DOHH2 (cell line): Measurements from ENCODE around the gene MAN2A1.

Source experiments
- H3F3A ChIP-seq: fragments of 200-600 bp; sonication (generic), shearing (Covaris generic); 2 replicates; pipeline ENCODE4 v1.6.0; 2016; ENCODE audit warnings: antibody characterized with exemption, mild to moderate bottlenecking; ENCODE audit not compliant: control insufficient read depth, insufficient read depth
- H3K27ac ChIP-seq: fragments of 200-600 bp; sonication (generic); 2 replicates; pipeline ENCODE4 v1.5.1; 2014; ENCODE audit warnings: low read depth, mild to moderate bottlenecking, low read length, moderate library complexity
- H3K27me3 ChIP-seq: fragments of 200-600 bp; sonication (generic); 2 replicates; pipeline ENCODE4 v1.6.1; 2014; ENCODE audit warnings: mild to moderate bottlenecking, low read length, mixed read lengths; ENCODE audit not compliant: control insufficient read depth
- H3K36me3 ChIP-seq: fragments of 200-600 bp; sonication (generic); 2 replicates; pipeline ENCODE4 v1.6.1; 2014; ENCODE audit warnings: mild to moderate bottlenecking, low read length, moderate library complexity, mixed read lengths; ENCODE audit not compliant: control insufficient read depth
- H3K4me1 ChIP-seq: fragments of 200-600 bp; sonication (generic); 2 replicates; pipeline ENCODE4 v1.6.1; 2014; ENCODE audit warnings: mild to moderate bottlenecking, low read length, mixed read lengths; ENCODE audit not compliant: control insufficient read depth
- H3K4me2 ChIP-seq: fragments of 200-600 bp; sonication (generic); 2 replicates; pipeline ENCODE4 v1.6.0; 2014; ENCODE audit warnings: mild to moderate bottlenecking, low read length, moderate library complexity
- H3K4me3 ChIP-seq: fragments of 200-600 bp; sonication (generic); 2 replicates; pipeline ENCODE4 v1.5.1; 2014; ENCODE audit warnings: mild to moderate bottlenecking, low read length, mixed read lengths
- H3K79me2 ChIP-seq: fragments of 200-600 bp; sonication (generic); 2 replicates; pipeline ENCODE4 v1.6.1; 2014; ENCODE audit warnings: mild to moderate bottlenecking, low read length, mixed read lengths; ENCODE audit not compliant: control insufficient read depth
- H3K9me2 ChIP-seq: fragments of 200-600 bp; sonication (generic); replicated peaks from 2 replicates; pipeline ENCODE4 v1.6.1; 2014; ENCODE audit warnings: mild to moderate bottlenecking, low read length, mixed read lengths; ENCODE audit not compliant: control insufficient read depth
- H3K9me3 ChIP-seq: fragments of 200-600 bp; sonication (generic); 2 replicates; pipeline ENCODE4 v1.6.1; 2014; ENCODE audit warnings: antibody characterized with exemption, low read length, mixed read lengths; ENCODE audit not compliant: control insufficient read depth, insufficient read depth
- H4K20me1 ChIP-seq: fragments of 200-600 bp; sonication (generic); 2 replicates; pipeline ENCODE4 v1.6.0; 2014; ENCODE audit warnings: low read depth, mild to moderate bottlenecking, antibody characterized with exemption, low read length, moderate library complexity; ENCODE audit not compliant: control insufficient read depth, insufficient read depth
- CTCF ChIP-seq: fragments of 200-600 bp; sonication (generic); IDR thresholded peaks from one replicate; pipeline ENCODE4 v1.5.1; 2014; ENCODE audit warnings: antibody characterized with exemption, mild to moderate bottlenecking, low read depth, low read length; ENCODE audit not compliant: poor library complexity, severe bottlenecking
- EZH2phosphoT487 ChIP-seq: fragments of 200-600 bp; sonication (generic); IDR thresholded peaks from 2 replicates; pipeline ENCODE4 v1.6.1; 2017; ENCODE audit warnings: borderline replicate concordance, mild to moderate bottlenecking, antibody characterized with exemption, low read length, moderate library complexity, mixed read lengths

Gene MAN2A1

GRCh38 chr5:109748546-109748945 lies 58.8 kb downstream of the MAN2A1 start:
- Histone ChIP-seq H3K4me2 (no peak overlapping the region), H3K4me1 (no peaks in the 10 kb centered on the region), H4K20me1 (no peaks in the 10 kb centered on the region), H3K9me2 (no peaks in the 10 kb centered on the region), H3K27ac (no peak overlapping the region), H3K36me3 (no peaks in the 10 kb centered on the region), H3K4me3 (no peak overlapping the region), H3K79me2 (no peaks in the 10 kb centered on the region), H3K9me3 (no peaks in the 10 kb centered on the region), H3K27me3 (no peaks in the 10 kb centered on the region), H3F3A (no peaks in the 10 kb centered on the region)
- TF ChIP-seq CTCF (no peak), EZH2phosphoT487 (no peak)

GRCh38 chr5:109750463-109750862 lies 60.7 kb downstream of the MAN2A1 start:
- no peaks in the 10 kb centered on the region for H3K4me1 ChIP-seq
- H4K20me1 ChIP-seq = no peaks in the 10 kb centered on the region
- H3K4me3 ChIP-seq = no peak overlapping the region
- TF ChIP-seq CTCF (no peak), EZH2phosphoT487 (no peak)
- no peak overlapping the region for H3K4me2 ChIP-seq
- no peaks in the 10 kb centered on the region for H3K9me3 ChIP-seq
- no peaks in the 10 kb centered on the region for H3F3A ChIP-seq
- no peaks in the 10 kb centered on the region for H3K79me2 ChIP-seq
- no peaks in the 10 kb centered on the region for H3K36me3 ChIP-seq
- H3K27ac ChIP-seq = no peak overlapping the region
- H3K9me2 ChIP-seq = no peaks in the 10 kb centered on the region
- no peaks in the 10 kb centered on the region for H3K27me3 ChIP-seq

GRCh38 chr5:109753279-109753678 lies 63.6 kb downstream of the MAN2A1 start:
- no peak overlapping the region for H3K27ac ChIP-seq
- no peak for TF ChIP-seq EZH2phosphoT487
- no peaks in the 10 kb centered on the region for H3K79me2 ChIP-seq
- H3K4me2 ChIP-seq = no peak overlapping the region
- H4K20me1 ChIP-seq = no peaks in the 10 kb centered on the region
- H3K9me3 ChIP-seq = no peaks in the 10 kb centered on the region
- H3K36me3 ChIP-seq = no peaks in the 10 kb centered on the region
- no peaks in the 10 kb centered on the region for H3K9me2 ChIP-seq
- H3F3A ChIP-seq = no peaks in the 10 kb centered on the region
- H3K4me3 ChIP-seq = no peak overlapping the region
- no peaks in the 10 kb centered on the region for H3K4me1 ChIP-seq
- no peaks in the 10 kb centered on the region for H3K27me3 ChIP-seq

- H3K27me3 ChIP-seq = no peaks in the 10 kb centered on the region
- H3K4me3 ChIP-seq = no peak overlapping the region
- H3K4me2 ChIP-seq = no peak overlapping the region
- no peaks in the 10 kb centered on the region for H3K36me3 ChIP-seq
- H3K27ac ChIP-seq = no peak overlapping the region
- TF ChIP-seq EZH2phosphoT487 (no peak), CTCF (no peak)
- no peaks in the 10 kb centered on the region for H3K9me2 ChIP-seq
- H3K79me2 ChIP-seq = no peaks in the 10 kb centered on the region
- no peaks in the 10 kb centered on the region for H3K9me3 ChIP-seq
- no peaks in the 10 kb centered on the region for H3F3A ChIP-seq
- no peaks in the 10 kb centered on the region for H4K20me1 ChIP-seq
- no peaks in the 10 kb centered on the region for H3K4me1 ChIP-seq
These were observed 64.6 kb downstream of the MAN2A1 start for GRCh38 chr5:109754319-109754718.
